PC-9 (cell line): ENCODE data around the gene GGCX. TPM values are rescaled to one million over a fixed set of nuclear protein-coding genes. Genes with fewer than 3 reads are reported as not detected.
A peak's percentile ranks its signal among the peaks of the same experiment; 100 is the strongest.

Source experiments
- BruUV-seq: library from RNA; stranded (reverse); fragments of 400-500 nt; replicated peaks from 2 replicates; lab custom pipeline; 2021; lab: Mats Ljungman, UMichigan
- CTCF ChIA-PET: fragments of 300-600 bp; sonication (Branson Sonifier 250); formaldehyde crosslinking; loops from one replicate; lab custom pipeline; 2022; ENCODE audit warnings: antibody characterized with exemption; lab: Charles Lee
- POLR2A ChIA-PET: fragments of 300-600 bp; sonication (Branson Sonifier 250); formaldehyde crosslinking; loops from one replicate; lab custom pipeline; 2022; ENCODE audit warnings: antibody characterized with exemption; ENCODE audit not compliant: unreplicated experiment; lab: Charles Lee
- DNase-seq, 2 experiments: peaks; one replicate each; pipeline versions ENCODE4 v3.0.0 to v3.0.0-alpha.2; 2015 to 2022; ENCODE audit warnings: mixed read lengths in 1 of 2
- H2AFZ ChIP-seq: fragments of 200-600 bp; sonication (generic); 2 replicates; pipeline ENCODE4 v1.8.1; 2017; ENCODE audit warnings: antibody characterized with exemption
- H3F3A ChIP-seq: fragments of 200-600 bp; sonication (generic); 2 replicates; pipeline ENCODE4 v1.8.1; 2017; ENCODE audit warnings: antibody characterized with exemption, mild to moderate bottlenecking, low read depth; ENCODE audit not compliant: insufficient read depth
- H3K27ac ChIP-seq: fragments of 200-600 bp; sonication (generic); 2 replicates; pipeline ENCODE4 v1.6.1; 2016; ENCODE audit warnings: mixed run types
- H3K27me3 ChIP-seq: fragments of 200-600 bp; sonication (generic); 2 replicates; pipeline ENCODE4 v1.6.1; 2016; ENCODE audit warnings: low read depth, mixed run types; ENCODE audit not compliant: insufficient read depth
- H3K36me3 ChIP-seq: fragments of 200-600 bp; sonication (generic); 2 replicates; pipeline ENCODE4 v1.6.1; 2016; ENCODE audit warnings: low read depth, mixed run types
- H3K4me1 ChIP-seq: fragments of 200-600 bp; sonication (generic); replicated peaks from 2 replicates; pipeline ENCODE4 v1.6.1; 2016; ENCODE audit warnings: mixed run types; ENCODE audit not compliant: insufficient read depth
- H3K4me2 ChIP-seq: fragments of 200-600 bp; sonication (generic); 2 replicates; pipeline ENCODE4 v1.6.1; 2017; ENCODE audit warnings: mixed run types
- H3K4me3 ChIP-seq: fragments of 200-600 bp; sonication (generic); 2 replicates; pipeline ENCODE4 v1.6.1; 2016; ENCODE audit warnings: mixed run types
- H3K79me2 ChIP-seq: fragments of 200-600 bp; sonication (generic); 2 replicates; pipeline ENCODE4 v1.6.1; 2017; ENCODE audit warnings: low read depth, mixed run types
- H3K9me2 ChIP-seq: fragments of 200-600 bp; sonication (generic); 2 replicates; pipeline ENCODE4 v1.8.1; 2017; ENCODE audit warnings: mild to moderate bottlenecking; ENCODE audit not compliant: insufficient read depth
- H3K9me3 ChIP-seq: fragments of 200-600 bp; sonication (generic); 2 replicates; pipeline ENCODE4 v1.8.1; 2016; ENCODE audit warnings: low read depth; ENCODE audit not compliant: insufficient read depth
- H4K20me1 ChIP-seq: fragments of 200-600 bp; sonication (generic); 2 replicates; pipeline ENCODE4 v1.8.1; 2017; ENCODE audit not compliant: insufficient read depth
- EZH2 ChIP-seq: fragments of 200-600 bp; sonication (generic); IDR thresholded peaks from 2 replicates; pipeline ENCODE4 v1.8.0; 2017; ENCODE audit warnings: antibody characterized with exemption, low read depth
- intact Hi-C: fragments of 100-400 bp; cut with micrococcal nuclease; formaldehyde crosslinking; loops from one replicate; pipeline ENCODE4 v1.10.0; 2022; ENCODE audit not compliant: unreplicated experiment
- total RNA-seq: library from RNA; stranded (reverse); gene quantifications from 2 replicates; pipeline ENCODE4 v1.2.3, GENCODE V29; 2021
- TF ChIP-seq, protein P1 (sequence below): fragments of 200-600 bp; sonication (generic); conservative IDR thresholded peaks from 2 replicates; pipeline ENCODE4 v1.6.1; 2017; ENCODE audit warnings: mixed run types, antibody characterized with exemption, mild to moderate bottlenecking, moderate library complexity

Gene GGCX
- total RNA-seq, 1 experiment from 2014 or later: 30.2 TPM

DNA sequence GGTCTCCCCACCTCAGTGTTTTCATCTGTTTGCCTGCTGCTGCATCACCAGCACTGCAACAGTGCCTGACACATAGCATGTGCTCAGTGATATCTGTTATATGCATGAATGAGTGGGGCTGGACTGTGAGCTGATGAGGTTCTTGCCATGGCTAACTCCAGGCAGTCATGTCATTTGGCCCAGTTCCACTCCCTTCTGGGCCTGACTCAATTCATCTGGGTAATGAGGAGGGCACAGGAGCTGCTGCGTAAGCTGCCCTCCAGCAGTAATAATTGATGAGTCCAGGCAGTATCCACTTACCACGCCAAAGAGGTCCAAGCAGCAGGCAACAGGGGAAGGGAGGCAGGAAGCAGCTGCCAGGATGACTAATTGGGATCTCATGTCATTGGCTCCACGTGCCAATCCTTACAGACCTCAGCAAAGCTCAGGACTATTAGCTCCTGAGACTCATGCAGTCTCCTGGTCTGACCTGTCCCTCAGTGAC lies 56.5 kb downstream of the GGCX start:
- H3K4me2 ChIP-seq: peak overlapping the region; percentile 45
- POLR2A ChIA-PET: interaction anchor here (0.5 to 1.1 kb wide), 6 partner anchors 12 to 91 kb away, joined by 3 to 19 read pairs (median 6); partner anchors contain the start of genes MAT2A, RNF181 and VAMP8
- no peak overlapping the region for H3K4me3 ChIP-seq
- intact Hi-C loops: loop anchor here (2.0 kb wide), 1 partner anchor 34 kb away; the partner anchor contains the start of gene MAT2A
- CTCF ChIA-PET: interaction anchor here (0.6 kb wide), 1 partner anchor 27 kb away, joined by 4 read pairs; no protein-coding TSS in a partner anchor
- peaks cover 31% of the 10 kb centered on the region for H3F3A ChIP-seq
- no peaks in the 10 kb centered on the region for H3K27me3 ChIP-seq
- TF ChIP-seq, protein P1, sequence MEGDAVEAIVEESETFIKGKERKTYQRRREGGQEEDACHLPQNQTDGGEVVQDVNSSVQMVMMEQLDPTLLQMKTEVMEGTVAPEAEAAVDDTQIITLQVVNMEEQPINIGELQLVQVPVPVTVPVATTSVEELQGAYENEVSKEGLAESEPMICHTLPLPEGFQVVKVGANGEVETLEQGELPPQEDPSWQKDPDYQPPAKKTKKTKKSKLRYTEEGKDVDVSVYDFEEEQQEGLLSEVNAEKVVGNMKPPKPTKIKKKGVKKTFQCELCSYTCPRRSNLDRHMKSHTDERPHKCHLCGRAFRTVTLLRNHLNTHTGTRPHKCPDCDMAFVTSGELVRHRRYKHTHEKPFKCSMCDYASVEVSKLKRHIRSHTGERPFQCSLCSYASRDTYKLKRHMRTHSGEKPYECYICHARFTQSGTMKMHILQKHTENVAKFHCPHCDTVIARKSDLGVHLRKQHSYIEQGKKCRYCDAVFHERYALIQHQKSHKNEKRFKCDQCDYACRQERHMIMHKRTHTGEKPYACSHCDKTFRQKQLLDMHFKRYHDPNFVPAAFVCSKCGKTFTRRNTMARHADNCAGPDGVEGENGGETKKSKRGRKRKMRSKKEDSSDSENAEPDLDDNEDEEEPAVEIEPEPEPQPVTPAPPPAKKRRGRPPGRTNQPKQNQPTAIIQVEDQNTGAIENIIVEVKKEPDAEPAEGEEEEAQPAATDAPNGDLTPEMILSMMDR: no peak
- no peak for TF ChIP-seq EZH2
- no peak overlapping the region for H2AFZ ChIP-seq
- BruUV-seq: no TSS peak
- no peaks in the 10 kb centered on the region for H3K9me3 ChIP-seq
- H3K9me2 ChIP-seq: no peaks in the 10 kb centered on the region
- H3K36me3 ChIP-seq: no peaks in the 10 kb centered on the region
- H3K27ac ChIP-seq: peak overlapping the region; percentile 63
- H4K20me1 ChIP-seq: no peaks in the 10 kb centered on the region
- H3K79me2 ChIP-seq: no peaks in the 10 kb centered on the region
- peak; percentile 67 to 98 for DNase-seq
- H3K4me1 ChIP-seq: peaks cover 47% of the 10 kb centered on the region

DNA sequence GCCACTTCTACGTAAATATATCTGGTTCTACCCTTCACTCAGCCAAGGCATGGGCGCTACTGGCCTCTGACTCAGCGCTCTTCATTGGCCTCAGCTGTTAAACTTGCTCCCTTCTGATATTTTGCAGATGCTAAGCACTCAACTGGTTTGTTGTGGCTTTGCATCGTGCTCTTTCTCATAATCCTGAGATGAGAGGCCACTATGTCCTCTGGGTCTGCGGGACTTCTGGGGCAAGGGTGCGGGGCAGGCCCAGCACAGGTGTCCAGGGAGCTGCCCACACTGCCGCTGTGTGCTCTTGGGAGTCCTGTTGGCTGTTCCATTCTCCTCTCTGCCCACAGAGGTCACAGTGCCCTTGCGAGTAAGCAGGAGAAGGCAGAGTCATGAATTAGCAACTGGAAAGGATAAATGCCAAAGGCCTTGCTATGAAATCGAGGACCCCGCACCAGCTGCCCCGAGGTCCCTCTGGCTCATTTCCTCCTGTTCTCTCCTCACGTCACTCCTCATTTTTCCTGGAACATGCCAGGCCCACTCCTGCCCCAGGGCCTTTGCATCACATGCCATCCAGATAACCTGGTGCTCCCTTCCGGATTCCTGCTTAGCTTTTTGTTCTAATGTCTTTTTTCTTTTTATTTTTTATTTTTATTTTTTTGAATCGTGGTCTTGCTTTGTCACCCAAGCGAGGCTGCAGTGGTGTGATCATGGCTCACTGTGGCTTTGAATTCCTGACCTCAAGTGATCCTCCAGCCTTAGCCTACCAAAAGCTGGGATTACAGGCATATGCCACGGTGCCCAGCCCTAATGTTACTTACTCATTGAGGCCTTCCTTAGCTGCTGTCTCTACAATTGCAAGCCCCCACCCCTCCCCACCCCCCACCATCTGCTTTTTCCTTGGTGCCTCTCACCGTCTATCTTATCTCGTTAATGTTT lies 57.2 kb downstream of the GGCX start:
- no peak for TF ChIP-seq EZH2
- TF ChIP-seq, protein P1: no peak
- DNase-seq: no peak
- ChIA-PET CTCF (interaction anchor here (0.6 kb wide), 1 partner anchor 26 kb away, joined by 4 read pairs; no protein-coding TSS in a partner anchor), POLR2A (interaction anchor here (0.5 to 1.1 kb wide), 4 partner anchors 12 to 36 kb away, joined by 3 to 19 read pairs (median 6); partner anchors contain the start of gene MAT2A)
- Histone ChIP-seq H2AFZ (no peak overlapping the region), H3K27ac (peak overlapping the region; percentile 63), H3F3A (peaks cover 36% of the 10 kb centered on the region), H3K27me3 (no peaks in the 10 kb centered on the region), H3K4me2 (peak overlapping the region; percentile 24), H3K9me2 (no peaks in the 10 kb centered on the region), H4K20me1 (no peaks in the 10 kb centered on the region), H3K9me3 (no peaks in the 10 kb centered on the region), H3K79me2 (no peaks in the 10 kb centered on the region), H3K4me1 (peaks cover 53% of the 10 kb centered on the region), H3K36me3 (no peaks in the 10 kb centered on the region), H3K4me3 (no peak overlapping the region)
- BruUV-seq: no TSS peak
- intact Hi-C loops: loop anchor here (2.0 kb wide), 1 partner anchor 35 kb away; the partner anchor contains the start of gene MAT2A

DNA sequence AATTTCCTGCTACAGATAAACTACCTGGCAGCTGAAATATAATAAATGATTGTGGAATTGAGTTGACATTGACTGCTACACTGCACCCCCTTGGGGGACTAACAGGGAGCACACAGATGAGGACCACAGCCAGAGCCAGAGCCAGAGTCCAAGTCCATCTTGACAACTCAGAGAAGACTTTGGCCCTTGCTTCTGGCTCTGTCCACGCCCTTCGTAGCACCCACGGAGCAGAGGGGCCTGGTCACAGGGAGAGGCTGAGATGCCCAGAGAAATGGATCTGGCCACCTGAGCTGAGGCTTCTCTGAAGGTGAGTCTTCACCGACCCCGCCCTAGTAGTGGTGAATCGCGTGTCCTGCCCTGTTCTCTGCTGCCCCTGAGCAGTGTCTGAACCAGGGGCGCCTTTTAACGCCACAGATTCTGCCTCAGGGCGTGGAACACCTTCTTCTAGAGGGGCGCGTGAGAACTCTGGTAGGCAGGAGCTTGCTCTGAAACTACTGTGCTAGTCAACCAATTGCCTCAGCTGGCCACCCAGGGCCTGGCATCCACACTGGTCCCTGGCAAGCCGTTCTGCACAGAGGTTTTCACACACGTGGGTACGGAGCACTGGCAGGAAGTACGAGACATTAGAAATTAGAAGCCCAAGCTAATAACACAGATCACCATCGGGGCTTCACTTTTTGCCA lies 58.0 kb downstream of the GGCX start:
- no TSS peak for BruUV-seq
- intact Hi-C loops: no loop called here
- H4K20me1 ChIP-seq: no peaks in the 10 kb centered on the region
- TF ChIP-seq, protein P1: no peak
- TF ChIP-seq EZH2: no peak
- no peak overlapping the region for H2AFZ ChIP-seq
- peak overlapping the region; percentile 9; the same call in 1 of the 2 replicates for H3K4me2 ChIP-seq
- no peaks in the 10 kb centered on the region for H3K9me3 ChIP-seq
- POLR2A ChIA-PET: interaction anchor here (0.5 kb wide), 1 partner anchor 34 kb away, joined by 7 read pairs; no protein-coding TSS in a partner anchor
- peaks cover 42% of the 10 kb centered on the region for H3F3A ChIP-seq
- no peaks in the 10 kb centered on the region for H3K79me2 ChIP-seq
- no peaks in the 10 kb centered on the region for H3K9me2 ChIP-seq
- no peak overlapping the region for H3K4me3 ChIP-seq
- CTCF ChIA-PET: interaction anchor here (0.5 kb wide), 1 partner anchor 35 kb away, joined by 3 read pairs; no protein-coding TSS in a partner anchor
- peaks cover 59% of the 10 kb centered on the region for H3K4me1 ChIP-seq
- peak overlapping the region; percentile 63; the same call in 1 of the 2 replicates for H3K27ac ChIP-seq
- no peaks in the 10 kb centered on the region for H3K36me3 ChIP-seq
- DNase-seq: peak; percentile 33 to 68
- no peaks in the 10 kb centered on the region for H3K27me3 ChIP-seq
